Caco-2 (cell line): Measurements from ENCODE around the gene GSDME. TPM values are rescaled to one million over a fixed set of nuclear protein-coding genes. Genes with fewer than 3 reads are reported as not detected.

ENCODE experiments used
- BruUV-seq: library from RNA; stranded (reverse); fragments of 400-500 nt; replicated peaks from 2 replicates; lab custom pipeline; 2021; lab: Mats Ljungman, UMichigan
- CTCF ChIA-PET: fragments of 300-600 bp; sonication (Branson Sonifier 250); formaldehyde crosslinking; loops from one replicate; lab custom pipeline; 2022; ENCODE audit warnings: antibody characterized with exemption; lab: Charles Lee
- POLR2A ChIA-PET: fragments of 300-600 bp; sonication (Branson Sonifier 250); formaldehyde crosslinking; loops from one replicate; lab custom pipeline; 2022; ENCODE audit warnings: antibody characterized with exemption; lab: Charles Lee
- DNase-seq, 2 experiments: peaks; one replicate each; pipeline versions ENCODE4 v3.0.0 to v3.0.0-alpha.2; 2020 to 2022
- H3K27me3 ChIP-seq: replicated peaks from 2 replicates; pipeline ENCODE4 v1.6.0; 2011; ENCODE audit warnings: low read length; ENCODE audit not compliant: control insufficient read depth, insufficient read depth
- H3K36me3 ChIP-seq: 2 replicates; pipeline ENCODE4 v1.5.1; 2011; ENCODE audit warnings: low read length; ENCODE audit not compliant: control insufficient read depth, insufficient read depth
- H3K4me1 ChIP-seq: fragments of 250-450 bp; sonication (Bioruptor Pico); 2 replicates; pipeline ENCODE4 v1.5.1; 2020; ENCODE audit warnings: mild to moderate bottlenecking
- H3K4me3 ChIP-seq: 2 replicates; pipeline ENCODE4 v1.5.1; 2011; ENCODE audit warnings: low read depth, mild to moderate bottlenecking, control low read depth, low read length
- H3K9me3 ChIP-seq: fragments of 250-450 bp; sonication (Bioruptor Pico); 2 replicates; pipeline ENCODE4 v1.5.1; 2020; ENCODE audit warnings: mild to moderate bottlenecking, moderate library complexity
- H3K27ac Mint-ChIP-seq: one replicate; pipeline ENCODE4 v1.8.0; 2022; ENCODE audit warnings: mixed read lengths; ENCODE audit not compliant: unreplicated experiment
- H3K27me3 Mint-ChIP-seq: one replicate; pipeline ENCODE4 v1.8.0; 2022; ENCODE audit warnings: mixed read lengths; ENCODE audit not compliant: insufficient read depth, unreplicated experiment
- H3K36me3 Mint-ChIP-seq: one replicate; pipeline ENCODE4 v1.8.0; 2022; ENCODE audit warnings: mild to moderate bottlenecking, mixed read lengths; ENCODE audit not compliant: insufficient read depth, unreplicated experiment
- H3K4me1 Mint-ChIP-seq: one replicate; pipeline ENCODE4 v1.8.0; 2022; ENCODE audit warnings: low read depth, mixed read lengths; ENCODE audit not compliant: unreplicated experiment
- H3K4me3 Mint-ChIP-seq: one replicate; pipeline ENCODE4 v1.8.0; 2022; ENCODE audit warnings: mild to moderate bottlenecking, moderate library complexity, mixed read lengths; ENCODE audit not compliant: unreplicated experiment
- H3K9me3 Mint-ChIP-seq: one replicate; pipeline ENCODE4 v1.8.0; 2022; ENCODE audit warnings: mixed read lengths; ENCODE audit not compliant: unreplicated experiment
- CTCF ChIP-seq, 2 experiments: fragments of 200-600 bp in 1 of 2; IDR thresholded peaks; 1 replicate in 1 of 2; 2 replicates in 1 of 2; pipeline versions ENCODE4 v1.5.1 to v1.8.0; 2011 to 2022; ENCODE audit warnings: antibody characterized with exemption in 1 of 2, control low read depth in 1 of 2, inconsistent platforms in 1 of 2, low read depth in 1 of 2, low read length in 1 of 2, mild to moderate bottlenecking in 1 of 2, moderate library complexity in 1 of 2; ENCODE audit not compliant: insufficient read depth in 1 of 2, severe bottlenecking in 1 of 2, unreplicated experiment in 1 of 2
- intact Hi-C: fragments of 100-400 bp; cut with micrococcal nuclease; formaldehyde crosslinking; loops from one replicate; pipeline ENCODE4 v1.10.0; 2022; ENCODE audit not compliant: unreplicated experiment
- total RNA-seq: library from RNA; stranded (reverse); gene quantifications from 2 replicates; pipeline ENCODE4 v1.2.3, GENCODE V29; 2022

Gene GSDME
- total RNA-seq, 1 experiment from 2014 or later: 35.2 TPM

- Mint-ChIP-seq H3K4me3 (no peak overlapping the region), H3K4me1 (no peaks in the 10 kb centered on the region), H3K27ac (no peak overlapping the region), H3K36me3 (peaks cover 5% of the 10 kb centered on the region), H3K27me3 (no peaks in the 10 kb centered on the region), H3K9me3 (no peaks in the 10 kb centered on the region)
- Histone ChIP-seq H3K4me1 (no peaks in the 10 kb centered on the region), H3K9me3 (no peaks in the 10 kb centered on the region), H3K4me3 (no peak overlapping the region), H3K36me3 (no peaks in the 10 kb centered on the region), H3K27me3 (no peaks in the 10 kb centered on the region)
- intact Hi-C loops: no loop called here
- no TSS peak for BruUV-seq
- no peak for DNase-seq
- POLR2A ChIA-PET: no interaction called here
- no peak for TF ChIP-seq CTCF (IDR thresholded peaks at IDR 0.05; ENCODE audit: insufficient read depth in 1 of 2, low read depth in 1 of 2, low read length in 1 of 2, severe bottlenecking in 1 of 2, unreplicated experiment in 1 of 2)
- CTCF ChIA-PET: no interaction called here
These were observed 103.8 kb downstream of the GSDME start for GRCh38 chr7:24653316-24654085.

GRCh38 chr7:24652251-24652939 is 104.9 kb downstream of the GSDME start:
- Mint-ChIP-seq H3K36me3 (no peaks in the 10 kb centered on the region), H3K27ac (no peak overlapping the region), H3K27me3 (no peaks in the 10 kb centered on the region), H3K4me1 (no peaks in the 10 kb centered on the region), H3K9me3 (no peaks in the 10 kb centered on the region), H3K4me3 (no peak overlapping the region)
- POLR2A ChIA-PET: no interaction called here
- intact Hi-C loops: no loop called here
- Histone ChIP-seq H3K36me3 (no peaks in the 10 kb centered on the region), H3K9me3 (no peaks in the 10 kb centered on the region), H3K4me1 (no peaks in the 10 kb centered on the region), H3K27me3 (no peaks in the 10 kb centered on the region), H3K4me3 (no peak overlapping the region)
- TF ChIP-seq CTCF (IDR thresholded peaks at IDR 0.05; ENCODE audit: insufficient read depth in 1 of 2, low read depth in 1 of 2, low read length in 1 of 2, severe bottlenecking in 1 of 2, unreplicated experiment in 1 of 2): no peak
- no peak for DNase-seq
- BruUV-seq: no TSS peak
- CTCF ChIA-PET: interaction anchor here (0.7 kb wide), 1 partner anchor 218 kb away, joined by 3 read pairs; no protein-coding TSS in a partner anchor

Other genes starting within 250 kb of the GSDME start
- gene PALS2, start 184.0 kb downstream of the GSDME start, total RNA-seq: 37.2 and 38.5 TPM in 2 replicates
- gene OSBPL3, start 222.7 kb upstream of the GSDME start, total RNA-seq: 43.9 and 45.1 TPM in 2 replicates